ENCODE measurements around the gene ONECUT3.

DNA sequence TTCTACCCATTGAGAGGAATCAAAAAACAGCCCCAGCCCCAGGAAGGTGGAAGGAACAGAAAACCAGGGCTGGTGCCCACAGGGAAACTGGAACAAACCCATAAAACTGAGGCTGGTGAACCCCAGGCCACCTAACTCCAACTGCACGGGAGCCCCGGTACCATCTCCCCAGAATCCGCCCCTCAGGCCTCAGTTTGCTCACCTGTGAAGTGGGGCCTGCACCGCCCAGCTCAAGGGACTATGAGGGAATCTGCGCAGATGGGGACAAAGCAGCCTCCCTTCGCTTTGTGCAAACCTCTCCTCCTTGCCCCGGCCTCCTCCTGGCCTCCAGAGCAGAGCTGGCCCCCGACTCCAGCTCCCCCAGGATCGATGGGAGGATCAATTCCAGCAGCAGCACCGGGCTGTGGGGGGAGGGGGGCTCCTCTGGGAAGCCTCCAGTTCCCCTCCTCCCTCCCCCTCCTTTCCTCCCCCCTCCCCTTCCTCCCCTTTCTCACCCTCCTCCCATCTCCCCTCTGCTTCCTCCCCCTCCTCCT is 9.1 kb upstream of the ONECUT3 start:
- TF ChIP-seq KAT7 (CRISPR knock-in tag; IDR thresholded peaks at IDR 0.05; ENCODE audit: borderline replicate concordance) (no peak), NR3C1 (CRISPR knock-in tag; conservative IDR thresholded peaks at IDR 0.05; ENCODE audit: low read depth) (no peak), TEAD4 (CRISPR knock-in tag; IDR thresholded peaks at IDR 0.05) (no peak), CTCF (IDR thresholded peaks at IDR 0.05) (no peak), NFYB (CRISPR knock-in tag; conservative IDR thresholded peaks at IDR 0.05; ENCODE audit: low read depth) (no peak), ATF2 (CRISPR knock-in tag; IDR thresholded peaks at IDR 0.05; ENCODE audit: borderline replicate concordance, low read depth) (no peak), CREB1 (CRISPR knock-in tag; IDR thresholded peaks at IDR 0.05) (no peak)
- TF ChIP-seq, protein P1, sequence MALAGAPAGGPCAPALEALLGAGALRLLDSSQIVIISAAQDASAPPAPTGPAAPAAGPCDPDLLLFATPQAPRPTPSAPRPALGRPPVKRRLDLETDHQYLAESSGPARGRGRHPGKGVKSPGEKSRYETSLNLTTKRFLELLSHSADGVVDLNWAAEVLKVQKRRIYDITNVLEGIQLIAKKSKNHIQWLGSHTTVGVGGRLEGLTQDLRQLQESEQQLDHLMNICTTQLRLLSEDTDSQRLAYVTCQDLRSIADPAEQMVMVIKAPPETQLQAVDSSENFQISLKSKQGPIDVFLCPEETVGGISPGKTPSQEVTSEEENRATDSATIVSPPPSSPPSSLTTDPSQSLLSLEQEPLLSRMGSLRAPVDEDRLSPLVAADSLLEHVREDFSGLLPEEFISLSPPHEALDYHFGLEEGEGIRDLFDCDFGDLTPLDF (CRISPR knock-in tag; IDR thresholded peaks at IDR 0.05): no peak
- TF ChIP-seq, protein P2, sequence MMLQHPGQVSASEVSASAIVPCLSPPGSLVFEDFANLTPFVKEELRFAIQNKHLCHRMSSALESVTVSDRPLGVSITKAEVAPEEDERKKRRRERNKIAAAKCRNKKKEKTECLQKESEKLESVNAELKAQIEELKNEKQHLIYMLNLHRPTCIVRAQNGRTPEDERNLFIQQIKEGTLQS (CRISPR knock-in tag; conservative IDR thresholded peaks at IDR 0.05): no peak

Data from WTC11 (cell line).